Adrenal gland (tissue), 12 donors: ENCODE results near the gene KSR2. TPM values are rescaled to one million over a fixed set of nuclear protein-coding genes. Genes with fewer than 3 reads are reported as not detected.
A peak's percentile ranks its signal among the peaks of the same experiment; 100 is the strongest.

Experiments used
- DNase-seq, 7 donors: peaks; one replicate each; pipeline ENCODE4 v3.0.0-alpha.2; 2019 to 2020
- H3K27ac ChIP-seq, 5 donors: fragments of 200-600 bp; sonication (generic) in 4 of 5; 1 replicate in 3 of 5; 2 replicates in 2 of 5; pipeline versions ENCODE4 v1.5.1 to v1.8.0; 2016 to 2020; ENCODE audit warnings: mild to moderate bottlenecking in 1 of 5
- H3K27me3 ChIP-seq: fragments of 200-600 bp; 2 replicates; pipeline ENCODE4 v1.8.0; 2021
- H3K36me3 ChIP-seq, 2 donors: fragments of 200-600 bp; replicated peaks in 1 of 2; 1 replicate in 1 of 2; 2 replicates in 1 of 2; pipeline versions ENCODE4 v1.5.1 to v1.8.0; 2018 to 2022
- H3K4me1 ChIP-seq, 2 donors: fragments of 200-600 bp; replicated peaks in 1 of 2; 1 replicate in 1 of 2; 2 replicates in 1 of 2; pipeline versions ENCODE4 v1.5.1 to v1.8.0; 2018 to 2021
- H3K4me3 ChIP-seq, 4 donors: fragments of 200-600 bp; sonication (generic) in 3 of 4; one replicate each; pipeline ENCODE4 v1.5.1; 2016 to 2018
- H3K9me3 ChIP-seq, 3 donors: fragments of 200-600 bp; sonication (generic) in 1 of 3; replicated peaks in 1 of 3; 1 replicate in 2 of 3; 2 replicates in 1 of 3; pipeline versions ENCODE4 v1.5.1 to v1.8.0; 2016 to 2021
- POLR2A ChIP-seq, 2 donors: fragments of 450-650 bp; IDR thresholded peaks; one replicate each; pipeline ENCODE4 v1.6.1; 2017; ENCODE audit warnings: antibody characterized with exemption in 2 of 2, mild to moderate bottlenecking in 2 of 2, moderate library complexity in 1 of 2
- WGBS, 4 donors: extraction: QIAGEN DNeasy Blood & Tissue Kit in 2 of 4; methylation state at CpG; one replicate each; pipeline versions ENCODE4 v1.1.5 to v1.1.7; 2013 to 2017; 5-methylcytosine and 5-hydroxymethylcytosine counted together
- intact Hi-C, 2 donors: fragments of 100-400 bp; cut with DNase I; formaldehyde crosslinking; loops; one replicate each; pipeline versions ENCODE4 v1.14.1 to v1.15.0; 2022 to 2023
- polyA plus RNA-seq, 3 donors: library from polyadenylated mRNA; stranded (reverse); fragments of 200-250 nt in 2 of 3; fragments of 350-450 nt in 1 of 3; fragmentation: Illumina TruSeq in 1 of 3; extraction: RNeasy Lipid Tissue Mini Kit (QIAGEN cat#74804) in 1 of 3; gene quantifications; one replicate each; pipeline ENCODE4 v1.2.3, GENCODE V29; 2013 to 2014
- total RNA-seq, 9 donors: library from RNA; depleted of rRNA in 4 of 9; stranded (reverse); fragments of >200 nt in 4 of 9; fragments of 120-200 nt in 1 of 9; fragmentation: NEBNext Ultra II Directional in 1 of 9; extraction: Animal tissue kit (Norgen Biotek cat#: 25700) in 1 of 9; gene quantifications; one replicate each; pipeline versions ENCODE4 v1.1.0 to v1.2.4, GENCODE V29; 2013 to 2023
- TF ChIP-seq, protein P1 (sequence below), 6 experiments: fragments of 450-650 bp in 4 of 6; fragments of 200-600 bp in 2 of 6; sonication (generic) in 1 of 6; IDR thresholded peaks; 1 replicate in 5 of 6; 2 replicates in 1 of 6; pipeline versions ENCODE4 v1.5.1 to v1.8.0; 2016 to 2021; ENCODE audit warnings: antibody characterized with exemption in 6 of 6, mild to moderate bottlenecking in 2 of 6, moderate library complexity in 1 of 6
- donor health status: healthy with polysubstance abuse.
- donor health status: Bipolar disorder and iron deficiency.
- donor health status: DM: yes; HTN: yes; CAD: no.
- donor health status: DM: no; HTN: no; CAD: no.
- donor health status: DM: no; HTN: no; CAD: no.
- donor health status: DM: yes; HTN: yes; CAD: no.

The KSR2 gene
- total and polyA plus RNA-seq, 12 donors: 0.03 to 2.7 (median 0.84) TPM; not detected in 3

DNA sequence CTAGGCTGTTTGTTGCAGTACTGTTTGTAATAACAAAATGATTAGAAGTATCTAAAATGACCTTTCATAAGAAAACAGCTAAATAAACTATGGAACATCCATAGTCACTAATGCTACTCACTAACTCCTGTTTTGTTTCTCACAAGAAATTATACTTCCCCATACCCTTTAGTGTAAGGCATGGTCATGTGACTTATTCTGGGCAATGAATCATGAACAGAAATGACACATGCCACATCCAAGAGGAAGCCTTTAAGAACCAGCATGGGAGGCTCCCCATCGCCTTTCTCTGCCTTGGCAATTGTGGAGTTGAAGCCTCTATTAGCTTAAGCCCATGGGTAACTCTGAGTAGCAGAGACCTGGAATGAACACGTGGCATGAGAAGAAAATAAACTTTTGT is 49.3 kb downstream of the KSR2 start:
- no peaks in the 10 kb centered on the region for H3K9me3 ChIP-seq
- intact Hi-C loops: no loop called here
- no peak overlapping the region for H3K27ac ChIP-seq
- no peaks in the 10 kb centered on the region for H3K27me3 ChIP-seq
- WGBS, 4 donors: 62 to 70% (median 64%) methylated on average over 2 of the region's 2 CpGs
- H3K4me1 ChIP-seq: no peaks in the 10 kb centered on the region
- TF ChIP-seq, protein P1, sequence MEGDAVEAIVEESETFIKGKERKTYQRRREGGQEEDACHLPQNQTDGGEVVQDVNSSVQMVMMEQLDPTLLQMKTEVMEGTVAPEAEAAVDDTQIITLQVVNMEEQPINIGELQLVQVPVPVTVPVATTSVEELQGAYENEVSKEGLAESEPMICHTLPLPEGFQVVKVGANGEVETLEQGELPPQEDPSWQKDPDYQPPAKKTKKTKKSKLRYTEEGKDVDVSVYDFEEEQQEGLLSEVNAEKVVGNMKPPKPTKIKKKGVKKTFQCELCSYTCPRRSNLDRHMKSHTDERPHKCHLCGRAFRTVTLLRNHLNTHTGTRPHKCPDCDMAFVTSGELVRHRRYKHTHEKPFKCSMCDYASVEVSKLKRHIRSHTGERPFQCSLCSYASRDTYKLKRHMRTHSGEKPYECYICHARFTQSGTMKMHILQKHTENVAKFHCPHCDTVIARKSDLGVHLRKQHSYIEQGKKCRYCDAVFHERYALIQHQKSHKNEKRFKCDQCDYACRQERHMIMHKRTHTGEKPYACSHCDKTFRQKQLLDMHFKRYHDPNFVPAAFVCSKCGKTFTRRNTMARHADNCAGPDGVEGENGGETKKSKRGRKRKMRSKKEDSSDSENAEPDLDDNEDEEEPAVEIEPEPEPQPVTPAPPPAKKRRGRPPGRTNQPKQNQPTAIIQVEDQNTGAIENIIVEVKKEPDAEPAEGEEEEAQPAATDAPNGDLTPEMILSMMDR (IDR thresholded peaks at IDR 0.05): no peak
- H3K36me3 ChIP-seq: no peaks in the 10 kb centered on the region
- DNase-seq: no peak
- no peak overlapping the region for H3K4me3 ChIP-seq

DNA sequence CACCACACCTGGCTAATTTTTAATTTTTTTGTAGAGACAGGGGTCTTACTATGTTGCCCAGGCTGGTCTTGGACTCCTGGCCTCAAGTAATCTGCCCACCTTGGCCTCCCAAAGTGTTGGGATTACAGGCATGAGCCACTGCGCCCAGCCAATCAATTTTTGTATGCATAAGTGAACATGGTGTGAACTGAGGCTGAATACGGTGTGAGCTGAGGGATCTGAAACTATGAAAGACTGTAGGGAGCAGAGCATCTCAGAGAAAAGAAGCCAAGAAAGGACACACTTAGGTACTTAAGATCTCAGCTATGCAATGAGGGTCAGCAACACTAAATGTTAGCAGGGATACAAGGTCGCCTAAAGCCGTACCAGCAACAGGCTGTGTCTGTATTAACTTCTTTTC is 54.1 kb downstream of the KSR2 start:
- intact Hi-C loops: no loop called here
- WGBS, 4 donors: 75 to 93% (median 89%) methylated on average over 4 of the region's 4 CpGs

DNA sequence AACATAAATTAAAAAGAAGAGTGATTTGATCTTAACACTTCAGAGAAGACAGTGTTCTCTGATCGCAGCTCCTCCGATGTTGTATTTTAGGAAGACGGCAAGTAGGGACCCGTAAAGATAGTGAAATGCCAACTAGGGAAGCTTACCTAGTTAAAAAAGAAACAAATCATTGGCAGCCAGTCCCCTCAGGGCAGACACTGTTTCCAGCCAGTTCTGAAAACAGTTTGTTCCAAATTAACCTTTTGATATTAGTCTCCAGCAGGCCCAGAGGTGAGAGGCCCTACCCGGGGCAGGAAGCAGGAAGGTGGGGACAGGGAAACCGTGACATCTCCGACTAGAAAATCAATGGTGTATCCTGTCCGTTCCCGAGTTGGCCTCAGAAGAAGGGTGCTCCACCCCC is 56.0 kb downstream of the KSR2 start:
- H3K4me3 ChIP-seq: no peak overlapping the region
- H3K9me3 ChIP-seq: no peaks in the 10 kb centered on the region
- no peaks in the 10 kb centered on the region for H3K4me1 ChIP-seq
- no peaks in the 10 kb centered on the region for H3K36me3 ChIP-seq
- intact Hi-C loops: no loop called here
- 61 to 77% (median 69%) methylated on average over 9 of the region's 9 CpGs for WGBS, 4 donors
- H3K27me3 ChIP-seq: no peaks in the 10 kb centered on the region
- TF ChIP-seq, protein P1 (IDR thresholded peaks at IDR 0.05): no peak
- TF ChIP-seq POLR2A (IDR thresholded peaks at IDR 0.05): no peak
- peak overlapping the region in 1 of 5 donors; percentile 52 for H3K27ac ChIP-seq
- DNase-seq: peak in 3 of 7 donors; percentile 14 to 87 (median 20)

More for the DNA sequence above, 54.1 kb downstream of the KSR2 start:
- Histone ChIP-seq H3K9me3 (no peaks in the 10 kb centered on the region), H3K4me1 (no peaks in the 10 kb centered on the region), H3K27me3 (no peaks in the 10 kb centered on the region), H3K36me3 (no peaks in the 10 kb centered on the region), H3K27ac (no peak overlapping the region), H3K4me3 (no peak overlapping the region)
- no peak for TF ChIP-seq POLR2A (IDR thresholded peaks at IDR 0.05)
- TF ChIP-seq, protein P1 (IDR thresholded peaks at IDR 0.05): no peak
- no peak for DNase-seq

DNA sequence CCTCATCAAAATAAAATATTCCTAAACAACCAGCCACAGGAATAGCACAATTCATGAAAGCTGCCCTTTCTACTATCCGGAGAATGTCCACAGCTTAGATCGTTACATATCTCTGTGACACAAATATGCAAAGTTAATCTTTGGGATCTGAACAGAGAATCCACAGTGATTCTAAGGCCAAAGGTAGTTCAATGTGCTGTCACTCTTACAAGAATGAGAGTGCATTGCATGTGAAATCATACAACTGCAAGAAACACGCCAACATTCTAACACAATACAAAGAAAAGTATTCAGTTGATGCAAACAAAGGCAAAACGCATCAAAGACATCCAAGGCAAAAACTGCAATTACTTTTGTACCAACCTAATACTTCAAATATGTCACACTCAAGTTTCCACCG is 60.4 kb downstream of the KSR2 start:
- no peaks in the 10 kb centered on the region for H3K9me3 ChIP-seq
- DNase-seq: no peak
- H3K4me1 ChIP-seq: no peaks in the 10 kb centered on the region
- no peak overlapping the region for H3K27ac ChIP-seq
- no peak overlapping the region for H3K4me3 ChIP-seq
- no peaks in the 10 kb centered on the region for H3K27me3 ChIP-seq
- 74 to 81% (median 76%) methylated on average over 5 of the region's 5 CpGs for WGBS, 4 donors
- TF ChIP-seq POLR2A (IDR thresholded peaks at IDR 0.05): no peak
- TF ChIP-seq, protein P1 (IDR thresholded peaks at IDR 0.05): no peak
- H3K36me3 ChIP-seq: no peaks in the 10 kb centered on the region
- intact Hi-C loops: no loop called here
